ENCODE results near the gene KAZN. TPM values are rescaled to one million over a fixed set of nuclear protein-coding genes. Genes with fewer than 3 reads are reported as not detected.

The KAZN gene
- total and polyA plus RNA-seq, 12 donors, result 1.1 to 6.5 (median 1.9) TPM

GRCh38 chr1:14778898-14779865 is 180.7 kb downstream of the KAZN start:
- peak; percentile 48 to 76 (median 62) for TF ChIP-seq CTCF (IDR thresholded peaks at IDR 0.05)
- no peaks in the 10 kb centered on the region for H3K36me3 ChIP-seq
- DNase-seq (peak; percentile 6 to 25), ATAC-seq (no peak)
- H3K27ac ChIP-seq, result no peak overlapping the region
- 64 to 70% methylated on average over 12 of the region's 12 CpGs for WGBS, 2 donors
- H3K4me1 ChIP-seq, result peaks cover 0 to 3% (median 0%) of the 10 kb centered on the region in 9 donors
- H3K4me3 ChIP-seq, result no peak overlapping the region
- intact Hi-C loops (cut with DNase I), result loop anchor here in 8 of 10 donors (1.0 to 10.0 kb wide), 5 partner anchors 248 to 268 kb away; no protein-coding TSS in a partner anchor
- peaks cover 0 to 4% (median 0%) of the 10 kb centered on the region in 7 donors for H3K27me3 ChIP-seq
- H3K9me3 ChIP-seq, result no peaks in the 10 kb centered on the region

GRCh38 chr1:14780271-14780670 is 181.8 kb downstream of the KAZN start:
- Histone ChIP-seq H3K27ac (no peak overlapping the region), H3K36me3 (no peaks in the 10 kb centered on the region), H3K27me3 (peaks cover 0 to 3% (median 0%) of the 10 kb centered on the region in 7 donors), H3K9me3 (no peaks in the 10 kb centered on the region), H3K4me3 (no peak overlapping the region), H3K4me1 (peaks cover 0 to 3% (median 0%) of the 10 kb centered on the region in 9 donors)
- no peak for TF ChIP-seq CTCF (IDR thresholded peaks at IDR 0.05)
- 61 to 65% methylated on average over 2 of the region's 2 CpGs for WGBS, 2 donors
- DNase-seq (no peak), ATAC-seq (no peak)
- intact Hi-C loops (cut with DNase I), result loop anchor here in 4 of 10 donors (2.0 to 10.0 kb wide), 4 partner anchors 135 to 267 kb away; no protein-coding TSS in a partner anchor

GRCh38 chr1:14781811-14782210 is 183.3 kb downstream of the KAZN start:
- Histone ChIP-seq H3K27me3 (peaks cover 0 to 3% (median 0%) of the 10 kb centered on the region in 7 donors), H3K36me3 (no peaks in the 10 kb centered on the region), H3K9me3 (no peaks in the 10 kb centered on the region), H3K4me1 (peaks cover 0 to 3% (median 0%) of the 10 kb centered on the region in 9 donors), H3K27ac (no peak overlapping the region), H3K4me3 (no peak overlapping the region)
- no peak for ATAC-seq
- no peak for DNase-seq
- no peak for TF ChIP-seq CTCF (IDR thresholded peaks at IDR 0.05)
- intact Hi-C loops (cut with DNase I), result loop anchor here in 4 of 10 donors (2.0 to 10.0 kb wide), 4 partner anchors 133 to 265 kb away; no protein-coding TSS in a partner anchor
- 94 to 96% methylated on average over 5 of the region's 5 CpGs for WGBS, 2 donors

GRCh38 chr1:14782741-14783591 is 184.5 kb downstream of the KAZN start:
- intact Hi-C loops (cut with DNase I), result loop anchor here in 3 of 10 donors (5.0 to 10.0 kb wide), 3 partner anchors 132 to 264 kb away; no protein-coding TSS in a partner anchor
- H3K4me3 ChIP-seq, result no peak overlapping the region
- no peaks in the 10 kb centered on the region for H3K36me3 ChIP-seq
- no peak for TF ChIP-seq CTCF (IDR thresholded peaks at IDR 0.05)
- H3K9me3 ChIP-seq, result no peaks in the 10 kb centered on the region
- H3K4me1 ChIP-seq, result no peaks in the 10 kb centered on the region
- ATAC-seq (no peak), DNase-seq (no peak)
- H3K27ac ChIP-seq, result no peak overlapping the region
- WGBS, 2 donors, result 52 to 62% methylated on average over 8 of the region's 8 CpGs
- H3K27me3 ChIP-seq, result peaks cover 0 to 5% (median 0%) of the 10 kb centered on the region in 7 donors
